Ovary (tissue), 10 donors: Measurements from ENCODE around the gene TRIM60. TPM values are rescaled to one million over a fixed set of nuclear protein-coding genes. Genes with fewer than 3 reads are reported as not detected.
"Not testable (repeated sequence)": the region's sequence is repeated elsewhere in the genome, so short reads cannot be mapped to it uniquely, and the experiment has no call there.

ENCODE experiments used
- DNase-seq, 5 donors: peaks; one replicate each; pipeline ENCODE4 v3.0.0-alpha.2; 2019 to 2020
- H3K27ac ChIP-seq, 2 donors: fragments of 200-600 bp; one replicate each; pipeline versions ENCODE4 v1.5.1 to v1.8.0; 2019 to 2022
- H3K27me3 ChIP-seq: fragments of 200-600 bp; one replicate; pipeline ENCODE4 v1.8.0; 2022
- H3K36me3 ChIP-seq: fragments of 200-600 bp; sonication (generic); one replicate; pipeline ENCODE4 v1.5.1; 2019
- H3K4me1 ChIP-seq: one replicate; pipeline ENCODE4 v1.8.1; 2013; ENCODE audit warnings: mild to moderate bottlenecking, moderate library complexity; ENCODE audit not compliant: insufficient read depth
- H3K4me3 ChIP-seq: fragments of 200-600 bp; sonication (generic); one replicate; pipeline ENCODE4 v1.5.1; 2017
- H3K9me3 ChIP-seq, 2 donors: fragments of 200-600 bp in 1 of 2; sonication (generic) in 1 of 2; one replicate each; pipeline versions ENCODE4 v1.5.1 to v1.8.1; 2013 to 2019; ENCODE audit warnings: mild to moderate bottlenecking in 1 of 2, moderate library complexity in 1 of 2
- CTCF ChIP-seq, 3 donors: fragments of 450-650 bp in 2 of 3; fragments of 200-600 bp in 1 of 3; IDR thresholded peaks; one replicate each; pipeline versions ENCODE4 v1.5.1 to v1.8.0; 2016 to 2022; ENCODE audit warnings: antibody characterized with exemption in 3 of 3, mild to moderate bottlenecking in 1 of 3
- EP300 ChIP-seq: sonication (generic); formaldehyde crosslinking; IDR thresholded peaks from one replicate; pipeline ENCODE4 v1.6.1; 2017; ENCODE audit warnings: antibody characterized with exemption
- POLR2A ChIP-seq: fragments of 450-650 bp; IDR thresholded peaks from one replicate; pipeline ENCODE4 v1.6.1; 2017; ENCODE audit warnings: antibody characterized with exemption, mild to moderate bottlenecking, moderate library complexity
- WGBS, 3 donors: extraction: QIAGEN DNeasy Blood & Tissue Kit in 1 of 3; methylation state at CpG; one replicate each; pipeline versions ENCODE4 v1.1.5 to v1.1.7; 2013 to 2017; 5-methylcytosine and 5-hydroxymethylcytosine counted together
- intact Hi-C, 4 donors: fragments of 100-400 bp; cut with DNase I; formaldehyde crosslinking; loops; one replicate each; pipeline versions ENCODE4 v1.11.0 to v1.15.1; 2022 to 2023
- long read RNA-seq, 3 donors: library from polyadenylated mRNA in 2 of 3; unstranded in 2 of 3; transcript quantifications; one replicate each; pipeline ENCODE4 v2.0.0 and lab custom pipeline, GENCODE V29; 2021 to 2026
- polyA plus RNA-seq, 2 donors: library from polyadenylated mRNA; stranded (reverse); fragments of 200-250 nt in 1 of 2; fragments of 350-450 nt in 1 of 2; fragmentation: Illumina TruSeq in 1 of 2; extraction: RNeasy Lipid Tissue Mini Kit (QIAGEN cat#74804) in 1 of 2; gene quantifications; one replicate each; pipeline ENCODE4 v1.2.3, GENCODE V29; 2013 to 2014
- total RNA-seq, 7 donors: library from RNA; depleted of rRNA in 2 of 7; stranded (reverse); fragments of >200 nt in 2 of 7; fragmentation: NEBNext Ultra II Directional in 3 of 7; extraction: Animal tissue kit (Norgen Biotek cat#: 25700) in 3 of 7; gene quantifications; one replicate each; pipeline versions ENCODE4 v1.1.0 to v1.2.4, GENCODE V29; 2016 to 2023
- donor health status: DM: no; HTN: no; CAD: no; lungs with moderate emphysema.
- donor health status: DM: no; HTN: no; CAD: no.
- donor health status: Bipolar disorder and iron deficiency.
- donor health status: DM: yes; HTN: yes; CAD: no.
- donor health status: DM: no; HTN: no; CAD: no.
- donor health status: DM: yes; HTN: yes; CAD: no.

The TRIM60 gene
- total RNA-seq: not detected
- polyA plus RNA-seq: not detected
- long read RNA-seq, donor 1: 0 reads
- long read RNA-seq, donor 2, partial matches to known transcripts: 5 of 6 reads
- long read RNA-seq, donor 2, other reads (novel, unspliced or antisense): 0 of 6 reads
- long read RNA-seq, donor 3: 0 reads

- Histone ChIP-seq H3K27me3 (no peaks in the 10 kb centered on the region), H3K27ac (no peak within 1 kb of the TSS), H3K36me3 (no peaks in the 10 kb centered on the region), H3K9me3 (no peaks in the 10 kb centered on the region), H3K4me1 (no peaks in the 10 kb centered on the region), H3K4me3 (no peak within 1 kb of the TSS)
- WGBS, 3 donors: 95 to 96% (median 95%) methylated on average over 41 of the region's 41 CpGs
- intact Hi-C loops: no loop called here
- no peak for TF ChIP-seq EP300
- no peak for TF ChIP-seq CTCF (IDR thresholded peaks at IDR 0.05)
- TF ChIP-seq POLR2A: no peak
- DNase-seq: no peak
Observed at GRCh38 chr4:165031436-165032211, at the start of gene TRIM60. Gene TRIM60, plus strand, starts transcription at chr4:165031999. Its CDS starts 8,074 bp downstream, at chr4:165040073.

DNA sequence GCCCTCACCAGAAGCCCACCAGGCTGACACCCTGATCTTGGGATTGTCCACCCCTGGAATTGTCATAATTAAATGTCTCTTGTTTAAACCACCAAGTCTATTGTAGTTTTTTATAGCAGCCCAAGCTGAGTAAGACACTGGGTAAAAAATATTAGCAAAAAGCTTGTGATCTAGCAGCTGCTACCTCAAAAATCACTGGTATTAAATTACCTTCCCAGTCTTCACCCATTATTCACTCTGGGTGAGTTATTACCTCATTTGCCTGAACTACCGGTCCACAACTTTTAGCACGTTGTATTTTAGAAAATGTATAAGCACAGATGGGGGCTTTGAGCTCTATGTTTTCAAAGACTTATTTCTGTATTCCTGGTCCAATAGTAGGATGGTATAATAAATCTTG lies 42.3 kb upstream of the TRIM60 start:
- no peaks in the 10 kb centered on the region for H3K4me1 ChIP-seq
- WGBS, 3 donors: 25 to 38% (median 26%) methylated on average over 2 of the region's 2 CpGs
- no peak overlapping the region for H3K4me3 ChIP-seq
- no peaks in the 10 kb centered on the region for H3K27me3 ChIP-seq
- no peaks in the 10 kb centered on the region for H3K9me3 ChIP-seq
- intact Hi-C loops: no loop called here
- TF ChIP-seq EP300 (no peak), CTCF (IDR thresholded peaks at IDR 0.05) (no peak), POLR2A (no peak)
- H3K27ac ChIP-seq: no peak overlapping the region
- no peaks in the 10 kb centered on the region for H3K36me3 ChIP-seq
- DNase-seq: no peak

DNA sequence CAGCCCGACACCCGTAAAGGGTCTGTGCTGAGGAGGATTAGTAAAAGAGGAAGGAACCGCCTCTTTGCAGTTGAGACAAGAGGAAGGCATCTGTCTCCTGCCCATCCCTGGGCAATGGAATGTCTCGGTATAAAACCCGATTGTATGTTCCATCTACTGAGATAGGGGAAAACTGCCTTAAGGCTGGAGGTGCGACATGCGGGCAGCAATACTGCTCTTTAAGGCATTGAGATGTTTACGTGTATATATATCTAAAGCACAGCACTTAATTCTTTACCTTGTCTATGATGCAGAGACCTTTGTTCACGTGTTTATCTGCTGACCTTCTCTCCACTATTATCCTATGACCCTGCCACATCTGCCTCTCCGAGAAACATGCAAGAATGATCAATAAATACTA lies 41.0 kb upstream of the TRIM60 start:
- WGBS, 3 donors: 80 to 82% (median 81%) methylated on average over 10 of the region's 10 CpGs
- H3K27me3 ChIP-seq, H3K4me1 ChIP-seq, H3K9me3 ChIP-seq, H3K36me3 ChIP-seq, DNase-seq, H3K4me3 ChIP-seq, H3K27ac ChIP-seq, intact Hi-C loops: not testable (repeated sequence)

- DNase-seq, H3K9me3 ChIP-seq, H3K4me3 ChIP-seq, H3K27me3 ChIP-seq, H3K4me1 ChIP-seq, intact Hi-C loops, H3K36me3 ChIP-seq, H3K27ac ChIP-seq: not testable (repeated sequence)
- 83 to 89% (median 89%) methylated on average over 6 of the region's 6 CpGs for WGBS, 3 donors
Observed at GRCh38 chr4:164996123-164996522, 35.7 kb upstream of the TRIM60 start.

DNA sequence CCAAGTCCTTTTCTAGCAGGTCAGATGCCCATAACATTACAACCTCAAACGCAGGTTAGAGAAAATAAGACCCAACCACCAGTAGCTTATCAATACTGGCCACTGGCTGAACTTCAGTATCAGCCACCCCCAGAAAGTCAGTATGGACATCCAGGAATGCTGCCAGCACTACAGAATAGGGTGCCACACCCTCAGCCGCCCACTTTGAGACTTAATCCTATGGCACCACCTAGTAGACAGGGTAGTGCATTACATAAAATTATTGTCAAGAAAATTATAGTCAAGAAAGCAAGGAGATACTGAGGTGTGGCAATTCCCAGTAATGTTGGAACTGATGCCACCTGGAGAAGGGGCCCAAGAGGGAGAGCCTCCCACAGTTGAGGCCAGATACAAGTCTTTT lies 34.5 kb upstream of the TRIM60 start:
- Histone ChIP-seq H3K4me3 (no peak overlapping the region), H3K36me3 (no peaks in the 10 kb centered on the region), H3K27me3 (no peaks in the 10 kb centered on the region), H3K27ac (no peak overlapping the region), H3K9me3 (no peaks in the 10 kb centered on the region), H3K4me1 (no peaks in the 10 kb centered on the region)
- intact Hi-C loops: no loop called here
- WGBS, 3 donors: 76 to 90% (median 87%) methylated on average over 2 of the region's 2 CpGs
- DNase-seq: no peak
- TF ChIP-seq EP300 (no peak), POLR2A (no peak), CTCF (IDR thresholded peaks at IDR 0.05) (no peak)
